ENCODE measurements around the gene FGGY. TPM values are rescaled to one million over a fixed set of nuclear protein-coding genes. Genes with fewer than 3 reads are reported as not detected.
"Not testable (repeated sequence)": the region's sequence is repeated elsewhere in the genome, so short reads cannot be mapped to it uniquely, and the experiment has no call there.

The FGGY gene, protein sequence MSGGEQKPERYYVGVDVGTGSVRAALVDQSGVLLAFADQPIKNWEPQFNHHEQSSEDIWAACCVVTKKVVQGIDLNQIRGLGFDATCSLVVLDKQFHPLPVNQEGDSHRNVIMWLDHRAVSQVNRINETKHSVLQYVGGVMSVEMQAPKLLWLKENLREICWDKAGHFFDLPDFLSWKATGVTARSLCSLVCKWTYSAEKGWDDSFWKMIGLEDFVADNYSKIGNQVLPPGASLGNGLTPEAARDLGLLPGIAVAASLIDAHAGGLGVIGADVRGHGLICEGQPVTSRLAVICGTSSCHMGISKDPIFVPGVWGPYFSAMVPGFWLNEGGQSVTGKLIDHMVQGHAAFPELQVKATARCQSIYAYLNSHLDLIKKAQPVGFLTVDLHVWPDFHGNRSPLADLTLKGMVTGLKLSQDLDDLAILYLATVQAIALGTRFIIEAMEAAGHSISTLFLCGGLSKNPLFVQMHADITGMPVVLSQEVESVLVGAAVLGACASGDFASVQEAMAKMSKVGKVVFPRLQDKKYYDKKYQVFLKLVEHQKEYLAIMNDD
- total RNA-seq = 10 to 100 TPM in 1 of 2 experiments, 1 to 10 TPM in 1; 9.6 to 11.1 TPM
- 1 to 10 TPM; 5.7 to 6.4 (median 5.8) TPM for polyA plus RNA-seq
- 2.0 to 15.4 (median 10.4) reads per million in 6 experiments for total RNA-seq

DNA sequence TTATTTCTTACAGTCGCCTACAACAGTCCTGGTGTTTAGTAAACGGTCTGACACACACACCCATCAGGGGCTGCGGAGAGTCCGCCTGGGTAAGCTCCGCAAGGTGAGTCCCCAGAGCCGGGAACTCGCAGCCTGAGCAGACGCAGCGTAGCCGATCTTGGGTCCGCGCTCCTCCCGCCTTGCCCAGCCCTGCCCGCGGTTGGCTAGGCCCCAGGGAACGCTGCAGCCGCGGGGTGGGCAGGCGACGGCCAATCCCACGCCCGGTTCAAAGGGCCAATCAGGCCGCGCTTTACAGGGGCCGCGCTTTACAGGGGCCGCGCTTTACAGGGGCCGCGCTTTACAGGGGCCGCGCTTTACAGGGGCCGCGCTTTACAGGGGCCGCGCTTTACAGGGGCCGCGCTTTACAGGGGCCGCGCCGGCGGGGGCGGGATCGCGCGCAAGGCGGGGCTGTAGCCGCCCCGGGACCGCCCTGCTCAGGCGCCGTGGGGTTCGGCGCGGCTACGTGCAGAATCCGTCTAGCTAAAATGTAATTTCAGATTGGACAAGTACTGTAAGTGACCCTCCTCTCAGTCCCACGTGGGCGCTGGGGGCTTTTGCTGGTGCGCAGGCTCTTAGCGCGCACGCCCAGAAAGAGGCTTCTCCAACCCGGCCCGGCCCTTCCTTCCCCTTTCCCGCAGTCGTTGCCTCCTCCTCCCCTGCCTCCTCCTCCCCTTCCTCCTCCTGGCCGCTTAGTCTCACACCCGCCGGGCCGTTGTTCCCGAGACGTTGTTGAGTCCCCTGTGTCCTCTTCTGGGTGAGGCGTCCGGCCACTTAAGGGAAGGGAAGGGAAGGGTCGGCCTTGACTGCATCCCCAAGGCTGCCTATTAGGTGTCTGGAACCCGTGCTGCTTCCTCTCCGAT is at the start of gene FGGY:
Gene FGGY, plus strand, starts transcription at position 737 of the 899 bp plus-strand sequence. CDS start 24,456 bp downstream, outside the sequence.
- H3K4me1 Mint-ChIP-seq = peaks cover 12 to 48% (median 21%) of the 10 kb centered on the region in 4 donors
- peaks cover 0 to 4% (median 0%) of the 10 kb centered on the region in 3 donors for H3K36me3 Mint-ChIP-seq
- peak within 1 kb of the TSS; percentile 86 to 96 (median 93) for H3K4me3 Mint-ChIP-seq
- ATAC-seq (peak; percentile 93 to 94), DNase-seq (peak; percentile 79 to 94 (median 86))
- H3K27ac Mint-ChIP-seq = peak within 1 kb of the TSS; percentile 92 to 98 (median 96)
- H3K9me3 Mint-ChIP-seq = no peaks in the 10 kb centered on the region
- no peaks in the 10 kb centered on the region for H3K27me3 Mint-ChIP-seq
- POLR2A ChIA-PET = interaction anchor here (0.6 to 1.8 kb wide), 5 partner anchors 224 to 514 kb away, joined by 3 to 20 read pairs (median 5); partner anchors contain the start of gene JUN

DNA sequence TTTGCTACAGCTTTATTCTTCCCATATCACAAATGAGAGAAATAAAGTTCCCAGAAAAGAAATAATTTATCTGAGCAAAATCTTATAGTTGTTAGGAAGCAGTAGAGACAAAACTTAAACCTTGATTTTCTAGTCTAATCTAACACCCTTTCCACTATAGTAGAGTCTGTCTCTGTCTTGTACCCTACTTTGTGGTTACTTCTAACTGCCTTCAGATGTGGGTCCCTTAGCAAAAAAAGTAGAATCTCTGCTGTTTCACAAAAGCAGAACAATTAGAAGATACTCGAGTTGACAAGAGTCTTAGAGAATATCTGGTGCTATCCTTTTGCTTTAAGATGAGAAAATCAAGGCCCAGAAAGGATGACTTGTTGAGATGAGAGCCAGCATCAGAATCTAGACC is 48.1 kb upstream of the FGGY start:
- POLR2A ChIA-PET = no interaction called here
- peaks cover 0 to 5% (median 0%) of the 10 kb centered on the region in 5 donors for H3K27me3 Mint-ChIP-seq
- H3K36me3 Mint-ChIP-seq = peaks cover 0 to 11% (median 6%) of the 10 kb centered on the region in 3 donors
- DNase-seq (peak in 3 of 10 donors; percentile 5 to 22 (median 13)), ATAC-seq (no peak)
- no peak overlapping the region for H3K4me3 Mint-ChIP-seq
- peaks cover 0 to 11% (median 4%) of the 10 kb centered on the region in 4 donors for H3K4me1 Mint-ChIP-seq
- peaks cover 9 to 28% (median 13%) of the 10 kb centered on the region in 9 donors for H3K9me3 Mint-ChIP-seq
- H3K27ac Mint-ChIP-seq = no peak overlapping the region

DNA sequence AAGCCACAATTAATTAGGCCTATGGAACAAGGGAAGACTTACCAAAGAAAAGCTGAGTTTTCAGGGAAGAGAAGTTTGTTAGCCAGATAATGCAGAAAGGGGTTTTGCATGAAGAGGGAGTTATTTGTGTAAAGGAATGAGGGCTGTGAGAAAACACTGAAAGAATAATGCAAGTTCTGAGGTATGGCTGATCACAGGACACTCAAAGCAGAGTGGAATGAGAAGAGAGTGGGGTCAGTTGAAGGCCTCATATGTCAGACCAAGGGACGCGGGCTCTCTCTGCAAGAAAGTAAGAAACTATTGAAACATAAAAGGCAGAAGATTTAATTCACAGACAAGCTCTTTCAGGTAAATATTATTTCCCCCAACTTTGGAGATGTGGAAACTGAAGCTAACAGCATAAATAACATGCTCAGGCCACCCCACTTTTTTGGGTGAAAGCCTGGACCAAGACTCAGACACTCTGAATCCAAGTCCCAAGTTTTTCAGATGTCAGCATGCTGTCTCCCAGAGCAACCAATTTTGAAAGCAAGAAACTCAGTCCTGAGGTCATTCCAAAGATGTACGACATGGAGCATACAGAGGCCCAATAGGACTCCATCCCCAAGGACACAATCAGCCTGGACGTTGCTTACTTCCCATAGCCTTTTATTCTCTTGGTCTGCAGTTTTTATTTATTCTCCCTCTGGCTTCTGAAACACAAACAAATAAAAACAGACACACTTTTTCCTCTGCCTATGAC is 47.3 kb upstream of the FGGY start:
- peaks cover 9 to 22% (median 13%) of the 10 kb centered on the region in 9 donors for H3K9me3 Mint-ChIP-seq
- peaks cover 0 to 11% (median 6%) of the 10 kb centered on the region in 3 donors for H3K36me3 Mint-ChIP-seq
- H3K4me3 Mint-ChIP-seq = no peak overlapping the region
- DNase-seq (no peak), ATAC-seq (no peak)
- H3K27ac Mint-ChIP-seq = no peak overlapping the region
- H3K27me3 Mint-ChIP-seq = peaks cover 0 to 5% (median 0%) of the 10 kb centered on the region in 5 donors
- peaks cover 0 to 11% (median 4%) of the 10 kb centered on the region in 4 donors for H3K4me1 Mint-ChIP-seq
- POLR2A ChIA-PET = no interaction called here

DNA sequence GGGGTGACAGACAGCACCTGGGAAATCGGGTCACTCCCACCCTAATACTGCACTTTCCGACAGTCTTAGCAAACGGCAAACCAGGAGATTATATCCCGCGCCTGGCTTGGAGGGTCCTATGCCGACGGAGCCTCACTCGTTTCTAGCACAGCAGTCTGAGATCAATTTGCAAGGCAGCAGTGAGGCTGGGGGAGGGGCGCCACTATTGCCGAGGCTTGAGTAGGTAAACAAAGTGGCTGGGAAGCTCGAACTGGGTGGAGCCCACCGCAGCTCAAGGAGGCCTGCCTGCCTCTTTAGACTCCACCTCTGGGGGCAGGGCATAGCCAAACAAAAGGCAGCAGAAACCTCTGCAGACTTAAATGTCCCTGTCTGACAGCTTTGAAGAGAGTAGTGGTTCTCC is 45.8 kb upstream of the FGGY start:
- ATAC-seq, H3K36me3 Mint-ChIP-seq, H3K4me3 Mint-ChIP-seq, DNase-seq, POLR2A ChIA-PET, H3K27ac Mint-ChIP-seq, H3K27me3 Mint-ChIP-seq: not testable (repeated sequence)
- Mint-ChIP-seq H3K4me1 (peaks cover 0 to 11% (median 4%) of the 10 kb centered on the region in 4 donors), H3K9me3 (peaks cover 5 to 17% (median 11%) of the 10 kb centered on the region in 9 donors)

DNA sequence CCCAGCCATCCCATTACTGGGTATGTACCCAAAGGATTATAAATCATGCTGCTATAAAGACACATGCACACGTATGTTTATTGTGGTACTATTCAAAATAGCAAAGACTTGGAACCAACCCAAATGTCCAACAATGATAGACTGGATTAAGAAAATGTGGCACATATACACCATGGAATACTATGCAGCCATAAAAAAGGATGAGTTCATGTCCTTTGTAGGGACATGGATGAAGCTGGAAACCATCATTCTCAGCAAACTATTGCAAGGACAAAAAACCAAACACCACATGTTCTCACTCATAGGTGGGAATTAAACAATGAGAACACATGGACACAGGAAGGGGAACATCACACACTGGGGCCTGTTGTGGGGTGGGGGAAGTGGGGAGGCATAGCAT is 40.5 kb upstream of the FGGY start:
- ATAC-seq, H3K4me3 Mint-ChIP-seq, DNase-seq, POLR2A ChIA-PET, H3K4me1 Mint-ChIP-seq, H3K9me3 Mint-ChIP-seq, H3K36me3 Mint-ChIP-seq, H3K27me3 Mint-ChIP-seq, H3K27ac Mint-ChIP-seq: not testable (repeated sequence)

DNA sequence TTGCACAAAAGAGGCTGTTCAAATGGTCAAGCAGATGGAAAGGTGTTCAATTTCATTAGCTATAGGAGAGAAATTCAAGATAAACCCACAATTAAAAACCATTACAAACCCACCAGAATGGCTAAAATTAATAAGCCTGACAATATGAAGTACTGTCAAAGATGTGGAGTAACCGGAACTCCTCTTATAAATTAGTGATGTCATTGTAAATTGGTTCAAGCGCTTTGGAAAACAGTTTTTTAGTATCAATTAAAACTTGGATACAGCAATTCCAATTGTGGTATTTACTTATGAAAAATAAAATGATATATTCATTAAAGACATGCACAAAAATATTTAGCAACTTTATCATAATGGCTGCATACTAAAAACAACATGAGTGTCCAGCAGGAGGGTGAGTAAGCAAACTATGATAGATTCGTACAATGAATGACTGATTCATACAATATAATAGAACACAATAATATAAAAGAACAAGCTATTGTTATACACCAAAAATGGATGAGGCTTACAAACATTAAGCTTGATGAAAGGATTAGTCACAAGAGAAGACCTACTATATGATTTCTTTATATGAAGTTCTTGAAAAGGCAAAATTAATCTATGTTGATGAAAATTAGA is 38.4 kb upstream of the FGGY start:
- Mint-ChIP-seq H3K36me3 (no peaks in the 10 kb centered on the region), H3K4me3 (no peak overlapping the region), H3K4me1 (no peaks in the 10 kb centered on the region), H3K9me3 (peaks cover 0 to 3% (median 0%) of the 10 kb centered on the region in 9 donors), H3K27ac (no peak overlapping the region), H3K27me3 (peaks cover 0 to 3% (median 0%) of the 10 kb centered on the region in 5 donors)
- POLR2A ChIA-PET = no interaction called here
- DNase-seq (no peak), ATAC-seq (no peak)

DNA sequence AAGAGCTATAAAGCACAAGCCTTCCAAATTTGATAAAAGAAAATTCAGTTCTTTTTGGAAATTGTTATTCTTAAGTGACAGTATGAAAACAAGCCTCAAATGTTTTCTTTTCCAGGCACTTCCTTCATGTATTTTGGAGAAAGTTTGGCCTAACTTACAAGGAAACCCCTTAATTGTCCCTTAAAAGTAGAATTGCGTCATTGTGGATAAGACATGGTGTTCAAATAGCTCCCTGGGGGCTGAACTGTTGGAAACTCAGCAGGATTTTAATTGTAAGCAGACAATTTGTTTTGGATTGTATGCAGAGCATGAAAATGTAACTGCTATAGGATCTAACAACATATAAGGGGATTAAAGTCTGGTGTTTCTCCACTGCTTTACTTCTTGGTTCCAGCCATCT is 35.4 kb upstream of the FGGY start:
- DNase-seq = no peak
- no peak overlapping the region for H3K27ac Mint-ChIP-seq
- POLR2A ChIA-PET = no interaction called here
- H3K27me3 Mint-ChIP-seq = peaks cover 0 to 3% (median 0%) of the 10 kb centered on the region in 5 donors
- H3K9me3 Mint-ChIP-seq = no peaks in the 10 kb centered on the region
- ATAC-seq = no peak
- peaks cover 0 to 5% (median 0%) of the 10 kb centered on the region in 4 donors for H3K4me1 Mint-ChIP-seq
- H3K4me3 Mint-ChIP-seq = no peak overlapping the region
- no peaks in the 10 kb centered on the region for H3K36me3 Mint-ChIP-seq

DNA sequence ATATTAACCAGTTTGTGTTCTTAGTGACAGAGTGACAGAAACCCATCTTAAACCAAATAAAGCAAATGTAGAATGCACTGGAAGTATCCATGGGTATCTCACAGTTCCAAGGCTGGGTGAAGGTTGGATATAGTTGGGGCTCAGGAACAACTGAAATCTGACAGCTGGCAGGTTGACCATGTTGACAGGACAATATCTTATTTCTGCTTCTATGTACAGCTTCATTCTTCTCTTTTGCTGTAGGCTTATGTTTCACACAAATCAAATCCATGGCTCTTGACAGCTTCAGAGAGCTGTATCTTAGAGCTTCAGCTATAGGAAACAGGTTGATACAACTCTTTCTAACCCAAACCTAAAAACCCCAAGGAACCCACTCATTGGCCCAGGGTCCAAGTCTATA is 34.3 kb upstream of the FGGY start:
- DNase-seq (no peak), ATAC-seq (no peak)
- POLR2A ChIA-PET = no interaction called here
- H3K4me3 Mint-ChIP-seq = no peak overlapping the region
- peaks cover 0 to 11% (median 0%) of the 10 kb centered on the region in 4 donors for H3K4me1 Mint-ChIP-seq
- peaks cover 0 to 3% (median 0%) of the 10 kb centered on the region in 5 donors for H3K27me3 Mint-ChIP-seq
- no peaks in the 10 kb centered on the region for H3K36me3 Mint-ChIP-seq
- H3K9me3 Mint-ChIP-seq = no peaks in the 10 kb centered on the region
- no peak overlapping the region for H3K27ac Mint-ChIP-seq

DNA sequence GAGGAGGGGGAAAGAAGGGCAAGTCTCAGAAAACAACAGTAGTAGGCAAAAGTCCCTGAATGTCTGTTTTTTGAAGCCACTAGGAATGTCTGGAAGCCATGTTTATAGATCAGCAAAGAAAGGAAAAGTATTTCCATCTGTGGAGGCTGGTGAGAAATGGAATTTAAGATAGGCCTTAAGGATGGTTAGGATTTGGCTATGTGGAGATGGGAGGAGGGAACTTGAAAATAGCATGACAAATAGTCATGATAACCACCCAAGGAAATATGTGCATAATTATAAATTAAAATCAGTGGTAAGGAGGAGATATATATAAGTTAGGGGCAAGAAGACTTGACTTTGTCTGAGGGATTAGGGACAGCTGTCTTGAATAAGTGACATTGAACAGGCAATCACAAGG is 33.8 kb upstream of the FGGY start:
- Mint-ChIP-seq H3K36me3 (no peaks in the 10 kb centered on the region), H3K4me3 (no peak overlapping the region), H3K27ac (no peak overlapping the region), H3K4me1 (peaks cover 0 to 13% (median 0%) of the 10 kb centered on the region in 4 donors), H3K27me3 (peaks cover 0 to 6% (median under 1%) of the 10 kb centered on the region in 5 donors), H3K9me3 (no peaks in the 10 kb centered on the region)
- ATAC-seq (no peak), DNase-seq (no peak)
- POLR2A ChIA-PET = no interaction called here

DNA sequence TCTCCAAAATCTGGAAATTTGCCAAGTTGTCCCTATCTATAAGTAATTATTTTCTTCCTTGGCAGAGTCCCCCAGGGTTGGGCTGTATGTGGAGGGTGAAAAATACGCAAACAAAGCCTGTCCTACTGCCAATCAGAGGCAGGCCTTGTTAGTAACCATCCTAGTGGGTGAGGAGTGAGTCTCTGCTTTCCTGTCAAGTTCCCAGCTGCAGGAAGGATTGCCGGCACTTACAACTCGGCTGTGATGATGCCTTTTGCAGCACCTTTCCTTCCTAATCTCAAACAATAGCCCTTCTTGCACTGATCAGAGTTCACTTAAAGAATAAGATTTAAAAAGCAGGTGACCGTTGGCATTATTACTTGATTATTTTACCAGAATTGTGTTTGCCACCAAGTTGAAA is 31.3 kb upstream of the FGGY start:
- Mint-ChIP-seq H3K36me3 (peaks cover 0 to 5% (median under 1%) of the 10 kb centered on the region in 3 donors), H3K4me1 (peaks cover 0 to 16% (median 0%) of the 10 kb centered on the region in 4 donors), H3K9me3 (peaks cover 0 to 5% (median 0%) of the 10 kb centered on the region in 9 donors), H3K27ac (no peak overlapping the region), H3K4me3 (no peak overlapping the region), H3K27me3 (peaks cover 1 to 21% (median 6%) of the 10 kb centered on the region in 5 donors)
- POLR2A ChIA-PET = no interaction called here
- ATAC-seq (no peak), DNase-seq (no peak)

DNA sequence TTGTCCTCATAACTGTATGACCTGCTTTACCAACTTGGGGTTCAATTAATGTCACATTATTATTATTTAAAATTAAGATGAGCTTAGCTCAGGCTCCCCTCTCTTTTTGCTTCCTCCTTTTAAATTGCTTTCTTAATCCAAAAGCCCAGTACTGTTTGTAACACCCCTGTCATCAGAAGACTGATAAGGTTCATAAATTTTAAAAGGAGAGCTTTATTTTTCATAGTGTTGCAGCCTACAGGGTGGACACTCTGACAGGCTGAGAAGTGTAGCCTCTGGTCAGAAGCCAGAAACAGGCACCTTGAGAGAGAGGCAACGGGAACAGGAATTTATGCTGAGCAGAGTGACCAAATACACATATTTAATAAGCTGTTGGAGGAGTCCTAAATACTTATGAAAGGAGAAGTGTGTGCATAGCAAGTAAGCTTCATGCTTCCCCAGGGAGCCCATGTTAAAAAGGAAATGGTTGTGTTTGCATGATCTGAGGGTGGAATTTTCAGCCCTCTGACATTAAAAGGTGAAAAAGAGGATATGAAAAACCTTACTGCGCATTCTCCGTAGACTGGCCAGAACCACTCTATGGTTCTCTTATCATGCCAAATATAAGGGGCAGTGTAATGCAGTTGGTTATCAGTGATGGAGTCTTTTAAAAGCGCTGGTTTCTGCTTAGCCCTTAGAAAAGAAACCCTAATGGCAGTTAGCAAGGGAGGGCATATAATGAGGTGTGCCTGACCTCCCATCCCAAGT is 30.5 kb upstream of the FGGY start:
- peak in 1 of 10 donors; percentile 6 for DNase-seq
- H3K36me3 Mint-ChIP-seq = peaks cover 0 to 5% (median 4%) of the 10 kb centered on the region in 3 donors
- peaks cover 4 to 21% (median 6%) of the 10 kb centered on the region in 5 donors for H3K27me3 Mint-ChIP-seq
- H3K4me1 Mint-ChIP-seq = peaks cover 0 to 16% (median 0%) of the 10 kb centered on the region in 4 donors
- POLR2A ChIA-PET = no interaction called here
- H3K9me3 Mint-ChIP-seq = peaks cover 0 to 5% (median 0%) of the 10 kb centered on the region in 9 donors
- ATAC-seq = peak in 1 of 2 donors; percentile 63
- peak overlapping the region in 1 of 10 donors; percentile 0 for H3K27ac Mint-ChIP-seq
- H3K4me3 Mint-ChIP-seq = no peak overlapping the region

Measured in naive thymus-derived CD8-positive, alpha-beta T cell (primary cell).